GM19397 (cell line): ENCODE results near the gene CNIH3.
A peak's percentile ranks its signal among the peaks of the same experiment; 100 is the strongest.

ENCODE experiments used
- ATAC-seq: cut with Tn5 transposase; IDR thresholded peaks from one replicate; pipeline ENCODE4 v1.9.1; 2021; ENCODE audit warnings: mild to moderate bottlenecking, moderate library complexity; ENCODE audit not compliant: unreplicated experiment

Gene CNIH3

GRCh38 chr1:224718470-224719053, 102.4 kb downstream of the CNIH3 start:
- no peak for ATAC-seq

- no peak for ATAC-seq
Measured at GRCh38 chr1:224719716-224720115, 103.6 kb downstream of the CNIH3 start.

GRCh38 chr1:224720216-224720615, 104.1 kb downstream of the CNIH3 start:
- ATAC-seq = no peak

- no peak for ATAC-seq
Measured at GRCh38 chr1:224721000-224721399, 104.9 kb downstream of the CNIH3 start.

GRCh38 chr1:224722838-224723237, 106.7 kb downstream of the CNIH3 start:
- ATAC-seq = no peak

GRCh38 chr1:224724566-224724965, 108.4 kb downstream of the CNIH3 start:
- no peak for ATAC-seq

GRCh38 chr1:224726441-224727182, 110.5 kb downstream of the CNIH3 start:
- ATAC-seq = no peak

- no peak for ATAC-seq
Measured at GRCh38 chr1:224727351-224728289, 111.5 kb downstream of the CNIH3 start.

- no peak for ATAC-seq
Measured at GRCh38 chr1:224730540-224730939, 114.4 kb downstream of the CNIH3 start.

GRCh38 chr1:224730965-224731364, 114.8 kb downstream of the CNIH3 start:
- ATAC-seq = no peak

GRCh38 chr1:224731633-224732032, 115.5 kb downstream of the CNIH3 start:
- no peak for ATAC-seq

- no peak for ATAC-seq
Measured at GRCh38 chr1:224732377-224733026, 116.4 kb downstream of the CNIH3 start.

- ATAC-seq = peak; percentile 55
Measured at GRCh38 chr1:224733027-224733911, 117.2 kb downstream of the CNIH3 start.

GRCh38 chr1:224734261-224734935, 118.3 kb downstream of the CNIH3 start:
- no peak for ATAC-seq

GRCh38 chr1:224735159-224735558, 119.0 kb downstream of the CNIH3 start:
- no peak for ATAC-seq

- ATAC-seq = peak; percentile 56
Measured at GRCh38 chr1:224736619-224737352, 120.7 kb downstream of the CNIH3 start.

GRCh38 chr1:224737353-224737727, 121.2 kb downstream of the CNIH3 start:
- no peak for ATAC-seq

- ATAC-seq = no peak
Measured at GRCh38 chr1:224739303-224739996, 123.3 kb downstream of the CNIH3 start.
